GM18508 (cell line): ENCODE data around the gene BMERB1.
"Not testable (repeated sequence)": the region's sequence is repeated elsewhere in the genome, so short reads cannot be mapped to it uniquely, and the experiment has no call there.

Source experiments
- ATAC-seq: cut with Tn5 transposase; IDR thresholded peaks from one replicate; pipeline ENCODE4 v1.9.1; 2021; ENCODE audit warnings: moderate number of reproducible peaks; ENCODE audit not compliant: insufficient read depth, unreplicated experiment

BMERB1 gene

GRCh38 chr16:15547072-15547767 lies 112.8 kb downstream of the BMERB1 start:
- ATAC-seq: not testable (repeated sequence)

- no peak for ATAC-seq
These were observed 113.3 kb downstream of the BMERB1 start for GRCh38 chr16:15547768-15548096.

GRCh38 chr16:15548482-15548891 lies 114.1 kb downstream of the BMERB1 start:
- ATAC-seq: no peak

GRCh38 chr16:15552507-15552906 lies 118.1 kb downstream of the BMERB1 start:
- no peak for ATAC-seq

GRCh38 chr16:15553313-15554088 lies 119.1 kb downstream of the BMERB1 start:
- ATAC-seq: no peak

GRCh38 chr16:15556130-15556529 lies 121.7 kb downstream of the BMERB1 start:
- no peak for ATAC-seq

GRCh38 chr16:15557258-15557657 lies 122.9 kb downstream of the BMERB1 start:
- no peak for ATAC-seq

- no peak for ATAC-seq
These were observed 124.8 kb downstream of the BMERB1 start for GRCh38 chr16:15559176-15559575.

GRCh38 chr16:15564604-15565339 lies 130.4 kb downstream of the BMERB1 start:
- ATAC-seq: no peak

- ATAC-seq: no peak
These were observed 131.7 kb downstream of the BMERB1 start for GRCh38 chr16:15566095-15566494.

GRCh38 chr16:15567823-15568222 lies 133.4 kb downstream of the BMERB1 start:
- no peak for ATAC-seq

GRCh38 chr16:15570666-15571065 lies 136.3 kb downstream of the BMERB1 start:
- ATAC-seq: not testable (repeated sequence)

- no peak for ATAC-seq
These were observed 137.2 kb downstream of the BMERB1 start for GRCh38 chr16:15571557-15571956.

GRCh38 chr16:15572329-15573001 lies 138.1 kb downstream of the BMERB1 start:
- ATAC-seq: no peak

GRCh38 chr16:15573274-15573895 lies 139.0 kb downstream of the BMERB1 start:
- ATAC-seq: no peak

GRCh38 chr16:15573896-15574613 lies 139.7 kb downstream of the BMERB1 start:
- ATAC-seq: not testable (repeated sequence)

- ATAC-seq: no peak
These were observed 140.2 kb downstream of the BMERB1 start for GRCh38 chr16:15574614-15574948.

- no peak for ATAC-seq
These were observed 141.1 kb downstream of the BMERB1 start for GRCh38 chr16:15575293-15576049.
